ENCODE measurements around the gene PTPRN2.

- TF ChIP-seq, protein P1, sequence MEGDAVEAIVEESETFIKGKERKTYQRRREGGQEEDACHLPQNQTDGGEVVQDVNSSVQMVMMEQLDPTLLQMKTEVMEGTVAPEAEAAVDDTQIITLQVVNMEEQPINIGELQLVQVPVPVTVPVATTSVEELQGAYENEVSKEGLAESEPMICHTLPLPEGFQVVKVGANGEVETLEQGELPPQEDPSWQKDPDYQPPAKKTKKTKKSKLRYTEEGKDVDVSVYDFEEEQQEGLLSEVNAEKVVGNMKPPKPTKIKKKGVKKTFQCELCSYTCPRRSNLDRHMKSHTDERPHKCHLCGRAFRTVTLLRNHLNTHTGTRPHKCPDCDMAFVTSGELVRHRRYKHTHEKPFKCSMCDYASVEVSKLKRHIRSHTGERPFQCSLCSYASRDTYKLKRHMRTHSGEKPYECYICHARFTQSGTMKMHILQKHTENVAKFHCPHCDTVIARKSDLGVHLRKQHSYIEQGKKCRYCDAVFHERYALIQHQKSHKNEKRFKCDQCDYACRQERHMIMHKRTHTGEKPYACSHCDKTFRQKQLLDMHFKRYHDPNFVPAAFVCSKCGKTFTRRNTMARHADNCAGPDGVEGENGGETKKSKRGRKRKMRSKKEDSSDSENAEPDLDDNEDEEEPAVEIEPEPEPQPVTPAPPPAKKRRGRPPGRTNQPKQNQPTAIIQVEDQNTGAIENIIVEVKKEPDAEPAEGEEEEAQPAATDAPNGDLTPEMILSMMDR (conservative IDR thresholded peaks at IDR 0.05; ENCODE audit: low read length) = no peak
- TF ChIP-seq EZH2phosphoT487 (IDR thresholded peaks at IDR 0.05; ENCODE audit: borderline replicate concordance, low read depth, low read length) = no peak
These were observed 127.0 kb downstream of the PTPRN2 start for GRCh38 chr7:158460665-158461064.

Measured in OCI-LY7 (cell line).